HEK293 (cell line): ENCODE data around the gene CDC42BPA.

Source experiments
- CTCF ChIA-PET: fragments of 350-600 bp; formaldehyde crosslinking; extraction: SDS; loops from one replicate; lab custom pipeline; 2021; ENCODE audit warnings: antibody characterized with exemption; lab: Yijun Ruan, JAX
- POLR2A ChIA-PET: fragments of 300-600 bp; formaldehyde crosslinking; extraction: SDS; loops from one replicate; lab custom pipeline; 2020; ENCODE audit warnings: antibody characterized with exemption, inconsistent platforms; lab: Yijun Ruan, JAX
- H3K27ac ChIP-seq: fragments of 200-500 bp; sonication (Bioruptor generic); 2 replicates; pipeline ENCODE4 v1.5.1; 2014; ENCODE audit warnings: low read depth, low read length, control low read depth, inconsistent platforms; ENCODE audit errors: extremely low read depth
- H3K36me3 ChIP-seq, 2 experiments: fragments of 200-500 bp in 1 of 2; sonication (Bioruptor generic) in 1 of 2; 1 replicate in 1 of 2; 2 replicates in 1 of 2; pipeline ENCODE4 v1.5.1; 2014 to 2017; ENCODE audit warnings: inconsistent platforms in 2 of 2, low read length in 2 of 2; ENCODE audit not compliant: control insufficient read depth in 2 of 2, insufficient read depth in 1 of 2
- H3K4me1 ChIP-seq: fragments of 200-500 bp; sonication (Bioruptor generic); 2 replicates; pipeline ENCODE4 v1.5.1; 2014; ENCODE audit warnings: mild to moderate bottlenecking, low read length, inconsistent platforms; ENCODE audit not compliant: control insufficient read depth, insufficient read depth
- H3K4me3 ChIP-seq: 2 replicates; pipeline ENCODE4 v1.5.1; 2011; ENCODE audit warnings: low read depth, mild to moderate bottlenecking, control low read depth, low read length, moderate library complexity
- H3K9me3 ChIP-seq: fragments of 200-500 bp; sonication (Bioruptor generic); 2 replicates; pipeline ENCODE4 v1.5.1; 2014; ENCODE audit warnings: low read depth, low read length, inconsistent platforms; ENCODE audit not compliant: control insufficient read depth, insufficient read depth
- ELK4 ChIP-seq: IDR thresholded peaks from 2 replicates; pipeline ENCODE4 v1.6.1; 2011; ENCODE audit warnings: mild to moderate bottlenecking, low read depth, low read length, borderline replicate concordance
- HIC1 ChIP-seq: fragments of 450-650 bp; formaldehyde crosslinking; IDR thresholded peaks from 2 replicates; pipeline ENCODE4 v1.5.1; 2016; ENCODE audit warnings: missing biosample characterization, missing genetic modification characterization
- KLF10 ChIP-seq: fragments of 450-650 bp; IDR thresholded peaks from 2 replicates; pipeline ENCODE4 v1.5.1; 2018; ENCODE audit warnings: missing biosample characterization, mild to moderate bottlenecking, missing genetic modification characterization
- KLF7 ChIP-seq: fragments of 450-650 bp; formaldehyde crosslinking; IDR thresholded peaks from 2 replicates; pipeline ENCODE4 v1.5.1; 2016; ENCODE audit warnings: missing biosample characterization, missing genetic modification characterization, borderline replicate concordance
- MZF1 ChIP-seq: fragments of 450-650 bp; formaldehyde crosslinking; IDR thresholded peaks from 2 replicates; pipeline ENCODE4 v1.5.1; 2017; ENCODE audit warnings: missing biosample characterization, missing genetic modification characterization, borderline replicate concordance
- SALL2 ChIP-seq: fragments of 450-650 bp; formaldehyde crosslinking; IDR thresholded peaks from 2 replicates; pipeline ENCODE4 v1.5.0; 2017; ENCODE audit warnings: missing biosample characterization, mild to moderate bottlenecking, missing genetic modification characterization, borderline replicate concordance
- WT1 ChIP-seq: fragments of 450-650 bp; formaldehyde crosslinking; IDR thresholded peaks from 2 replicates; pipeline ENCODE4 v1.5.1; 2016; ENCODE audit warnings: missing biosample characterization, missing genetic modification characterization
- ZNF112 ChIP-seq: fragments of 450-650 bp; formaldehyde crosslinking; IDR thresholded peaks from 2 replicates; pipeline ENCODE4 v1.5.0; 2017; ENCODE audit warnings: missing biosample characterization, missing genetic modification characterization
- ZNF16 ChIP-seq: fragments of 450-650 bp; formaldehyde crosslinking; IDR thresholded peaks from 2 replicates; pipeline ENCODE4 v1.5.1; 2016; ENCODE audit warnings: low read depth, missing biosample characterization, missing genetic modification characterization
- ZNF398 ChIP-seq: fragments of 450-650 bp; formaldehyde crosslinking; IDR thresholded peaks from 2 replicates; pipeline ENCODE4 v1.5.1; 2017; ENCODE audit warnings: missing biosample characterization, missing genetic modification characterization
- ZNF416 ChIP-seq: fragments of 450-650 bp; formaldehyde crosslinking; IDR thresholded peaks from 2 replicates; pipeline ENCODE4 v1.5.1; 2016; ENCODE audit warnings: missing biosample characterization, missing genetic modification characterization
- ZNF561 ChIP-seq: fragments of 450-650 bp; IDR thresholded peaks from 2 replicates; pipeline ENCODE4 v1.5.1; 2018; ENCODE audit warnings: missing biosample characterization, missing genetic modification characterization, borderline replicate concordance
- ZNF645 ChIP-seq: fragments of 450-650 bp; formaldehyde crosslinking; IDR thresholded peaks from 2 replicates; pipeline ENCODE4; 2016; ENCODE audit warnings: missing biosample characterization, missing genetic modification characterization
- ZNF664 ChIP-seq: fragments of 450-650 bp; formaldehyde crosslinking; IDR thresholded peaks from 2 replicates; pipeline ENCODE4 v1.5.1; 2016; ENCODE audit warnings: missing biosample characterization, missing genetic modification characterization
- TF ChIP-seq, protein P1 (sequence below): fragments of 450-650 bp; formaldehyde crosslinking; IDR thresholded peaks from 2 replicates; pipeline ENCODE4 v1.5.1; 2016; ENCODE audit warnings: missing biosample characterization, missing genetic modification characterization
- TF ChIP-seq, protein P2 (sequence below): fragments of 450-650 bp; formaldehyde crosslinking; conservative IDR thresholded peaks from 2 replicates; pipeline ENCODE4 v1.5.1; 2016; ENCODE audit warnings: low read depth, missing biosample characterization, missing genetic modification characterization

Gene CDC42BPA

DNA sequence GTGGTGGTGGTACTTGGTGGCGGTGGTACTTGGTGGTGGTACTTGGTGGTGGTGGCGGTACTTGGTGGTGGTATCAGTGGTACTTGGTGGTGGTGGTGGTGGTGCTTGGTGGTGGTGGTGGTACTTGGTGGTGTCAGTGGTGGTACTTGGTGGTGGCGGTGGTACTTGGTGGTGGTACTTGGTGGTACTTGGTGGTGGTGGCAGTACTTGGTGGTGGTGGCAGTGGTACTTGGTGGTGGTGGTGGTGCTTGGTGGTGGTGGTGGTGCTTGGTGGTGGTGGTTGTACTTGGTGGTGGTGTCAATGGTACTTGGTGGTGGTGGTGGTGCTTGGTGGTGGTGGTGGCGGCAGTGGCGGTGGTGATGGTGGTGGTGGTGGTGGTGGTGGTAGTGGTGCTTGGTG lies 358.0 kb downstream of the CDC42BPA start:
- TF ChIP-seq, protein P1, sequence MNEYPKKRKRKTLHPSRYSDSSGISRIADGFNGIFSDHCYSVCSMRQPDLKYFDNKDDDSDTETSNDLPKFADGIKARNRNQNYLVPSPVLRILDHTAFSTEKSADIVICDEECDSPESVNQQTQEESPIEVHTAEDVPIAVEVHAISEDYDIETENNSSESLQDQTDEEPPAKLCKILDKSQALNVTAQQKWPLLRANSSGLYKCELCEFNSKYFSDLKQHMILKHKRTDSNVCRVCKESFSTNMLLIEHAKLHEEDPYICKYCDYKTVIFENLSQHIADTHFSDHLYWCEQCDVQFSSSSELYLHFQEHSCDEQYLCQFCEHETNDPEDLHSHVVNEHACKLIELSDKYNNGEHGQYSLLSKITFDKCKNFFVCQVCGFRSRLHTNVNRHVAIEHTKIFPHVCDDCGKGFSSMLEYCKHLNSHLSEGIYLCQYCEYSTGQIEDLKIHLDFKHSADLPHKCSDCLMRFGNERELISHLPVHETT (tag by site-specific recombination): no peak
- no peak for TF ChIP-seq ZNF112
- no peak for TF ChIP-seq ZNF398 (tag by site-specific recombination)
- no peak for TF ChIP-seq WT1
- TF ChIP-seq KLF7 (tag by site-specific recombination): no peak
- no peak for TF ChIP-seq ZNF561 (tag by site-specific recombination)
- no peak for TF ChIP-seq HIC1 (tag by site-specific recombination)
- no peak for TF ChIP-seq ZNF16 (tag by site-specific recombination)
- TF ChIP-seq SALL2: no peak
- TF ChIP-seq MZF1: no peak
- TF ChIP-seq, protein P2, sequence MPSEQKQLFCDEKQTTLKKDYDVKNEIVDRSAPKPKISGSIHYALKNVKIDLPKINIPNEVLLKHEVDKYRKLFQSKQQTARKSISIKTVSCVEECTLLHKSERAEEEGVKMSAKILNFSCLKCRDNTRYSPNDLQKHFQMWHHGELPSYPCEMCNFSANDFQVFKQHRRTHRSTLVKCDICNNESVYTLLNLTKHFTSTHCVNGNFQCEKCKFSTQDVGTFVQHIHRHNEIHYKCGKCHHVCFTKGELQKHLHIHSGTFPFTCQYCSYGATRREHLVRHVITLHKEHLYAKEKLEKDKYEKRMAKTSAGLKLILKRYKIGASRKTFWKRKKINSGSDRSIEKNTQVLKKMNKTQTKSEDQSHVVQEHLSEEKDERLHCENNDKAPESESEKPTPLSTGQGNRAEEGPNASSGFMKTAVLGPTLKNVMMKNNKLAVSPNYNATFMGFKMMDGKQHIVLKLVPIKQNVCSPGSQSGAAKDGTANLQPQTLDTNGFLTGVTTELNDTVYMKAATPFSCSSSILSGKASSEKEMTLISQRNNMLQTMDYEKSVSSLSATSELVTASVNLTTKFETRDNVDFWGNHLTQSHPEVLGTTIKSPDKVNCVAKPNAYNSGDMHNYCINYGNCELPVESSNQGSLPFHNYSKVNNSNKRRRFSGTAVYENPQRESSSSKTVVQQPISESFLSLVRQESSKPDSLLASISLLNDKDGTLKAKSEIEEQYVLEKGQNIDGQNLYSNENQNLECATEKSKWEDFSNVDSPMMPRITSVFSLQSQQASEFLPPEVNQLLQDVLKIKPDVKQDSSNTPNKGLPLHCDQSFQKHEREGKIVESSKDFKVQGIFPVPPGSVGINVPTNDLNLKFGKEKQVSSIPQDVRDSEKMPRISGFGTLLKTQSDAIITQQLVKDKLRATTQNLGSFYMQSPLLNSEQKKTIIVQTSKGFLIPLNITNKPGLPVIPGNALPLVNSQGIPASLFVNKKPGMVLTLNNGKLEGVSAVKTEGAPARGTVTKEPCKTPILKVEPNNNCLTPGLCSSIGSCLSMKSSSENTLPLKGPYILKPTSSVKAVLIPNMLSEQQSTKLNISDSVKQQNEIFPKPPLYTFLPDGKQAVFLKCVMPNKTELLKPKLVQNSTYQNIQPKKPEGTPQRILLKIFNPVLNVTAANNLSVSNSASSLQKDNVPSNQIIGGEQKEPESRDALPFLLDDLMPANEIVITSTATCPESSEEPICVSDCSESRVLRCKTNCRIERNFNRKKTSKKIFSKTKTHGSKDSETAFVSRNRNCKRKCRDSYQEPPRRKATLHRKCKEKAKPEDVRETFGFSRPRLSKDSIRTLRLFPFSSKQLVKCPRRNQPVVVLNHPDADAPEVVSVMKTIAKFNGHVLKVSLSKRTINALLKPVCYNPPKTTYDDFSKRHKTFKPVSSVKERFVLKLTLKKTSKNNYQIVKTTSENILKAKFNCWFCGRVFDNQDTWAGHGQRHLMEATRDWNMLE (tag by site-specific recombination): no peak
- TF ChIP-seq KLF10 (tag by site-specific recombination): no peak
- no peak for TF ChIP-seq ZNF645 (tag by site-specific recombination)
- no peak for TF ChIP-seq ZNF416 (tag by site-specific recombination)
- no peak for TF ChIP-seq ZNF664
- TF ChIP-seq ELK4: no peak
- H3K4me3 ChIP-seq: no peak overlapping the region
- CTCF ChIA-PET: no interaction called here

More for the DNA sequence above, 358.0 kb downstream of the CDC42BPA start:
- Histone ChIP-seq H3K36me3 (peaks cover 0 to 14% of the 10 kb centered on the region in 2 experiments; a peak in 1 of 3 replicates), H3K4me1 (no peaks in the 10 kb centered on the region), H3K27ac (no peak overlapping the region), H3K9me3 (no peaks in the 10 kb centered on the region)
- POLR2A ChIA-PET: no interaction called here
